Measurements from ENCODE around the gene ZNF436.

GRCh38 chr1:23344987-23345472, 24.6 kb downstream of the ZNF436 start:
- TF ChIP-seq POLR2A (IDR thresholded peaks at IDR 0.05): no peak
- TF ChIP-seq CTCF (IDR thresholded peaks at IDR 0.05): no peak

All from body of pancreas (tissue), 4 donors.